A549 (cell line): ENCODE measurements around the gene CEL. TPM values are rescaled to one million over a fixed set of nuclear protein-coding genes. Genes with fewer than 3 reads are reported as not detected.
A peak's percentile ranks its signal among the peaks of the same experiment; 100 is the strongest.
"Not testable (repeated sequence)": the region's sequence is repeated elsewhere in the genome, so short reads cannot be mapped to it uniquely, and the experiment has no call there.

ENCODE experiments used
- ATAC-seq, 2 experiments: fragments of 200-7000 bp in 1 of 2; fragments of >200 bp in 1 of 2; cut with Nextera tagmentation in 1 of 2; cut with Tn5 transposase in 1 of 2; 3 replicates each; pipeline versions ENCODE4 v1.8.0 to v1.9.1; 2018 to 2020; ENCODE audit warnings: mild to moderate bottlenecking in 1 of 2, moderate library complexity in 1 of 2
- CTCF ChIA-PET: fragments of 300-600 bp; sonication (Branson Sonifier 250); formaldehyde crosslinking; extraction: SDS; loops from one replicate; lab custom pipeline; 2021; ENCODE audit warnings: antibody characterized with exemption, inconsistent platforms; lab: Yijun Ruan, JAX
- POLR2A ChIA-PET: fragments of 350-600 bp; formaldehyde crosslinking; extraction: SDS; loops from one replicate; lab custom pipeline; 2021; ENCODE audit warnings: antibody characterized with exemption, inconsistent platforms; lab: Yijun Ruan, JAX
- DNase-seq, 2 experiments: peaks; one replicate each; pipeline versions ENCODE4 v3.0.0 to v3.0.0-alpha.2; 2011 to 2016; ENCODE audit warnings: low read depth in 1 of 2, low spot score in 1 of 2
- FAIRE-seq: peaks from 2 replicates; lab custom pipeline; 2011; peaks lifted over from hg19 to GRCh38; lab: Jason Lieb, UNC
- H3K27ac ChIP-seq, 2 experiments: fragments of >200 bp; sonication (Bioruptor Twin); formaldehyde crosslinking; 3 replicates each; pipeline ENCODE4 v1.5.1; 2016 to 2017
- H3K4me1 ChIP-seq: fragments of >200 bp; sonication (Bioruptor Twin); formaldehyde crosslinking; 3 replicates; pipeline ENCODE4 v1.6.1; 2016
- H3K4me2 ChIP-seq: fragments of >200 bp; sonication (Bioruptor Twin); formaldehyde crosslinking; 3 replicates; pipeline ENCODE4 v1.6.1; 2016
- H3K4me3 ChIP-seq: fragments of >200 bp; sonication (Bioruptor Twin); formaldehyde crosslinking; 3 replicates; pipeline ENCODE4 v1.5.1; 2016
- H3K9me3 ChIP-seq: fragments of >200 bp; sonication (Bioruptor Twin); formaldehyde crosslinking; 3 replicates; pipeline ENCODE4 v1.6.1; 2016
- BHLHE40 ChIP-seq: IDR thresholded peaks from 2 replicates; pipeline ENCODE4 v1.6.1; 2012; ENCODE audit warnings: low read depth, low read length, inconsistent platforms
- EP300 ChIP-seq, 2 experiments: fragments of >200 bp; sonication (Bioruptor Twin); formaldehyde crosslinking; IDR thresholded peaks; 2 replicates in 1 of 2; 3 replicates in 1 of 2; pipeline ENCODE4 v1.6.1; 2016 to 2017
- FOSB ChIP-seq: fragments of 250-450 bp; sonication (Bioruptor Pico); IDR thresholded peaks from 2 replicates; pipeline ENCODE4 v1.5.0; 2020; ENCODE audit warnings: mild to moderate bottlenecking, moderate library complexity
- GATA3 ChIP-seq: IDR thresholded peaks from 2 replicates; pipeline ENCODE4 v1.6.1; 2012; ENCODE audit warnings: borderline replicate concordance
- JUNB ChIP-seq: fragments of >200 bp; sonication (Bioruptor Twin); formaldehyde crosslinking; IDR thresholded peaks from 2 replicates; pipeline ENCODE4 v1.6.1; 2016
- KDM1A ChIP-seq: fragments of 200-600 bp; sonication (generic); IDR thresholded peaks from 2 replicates; pipeline ENCODE4 v1.6.1; 2016; ENCODE audit warnings: low read depth, mild to moderate bottlenecking
- MAFK ChIP-seq: fragments of 450-650 bp; IDR thresholded peaks from 2 replicates; pipeline ENCODE4 v1.6.1; 2014; ENCODE audit not compliant: partially characterized antibody
- MAZ ChIP-seq: fragments of 150-350 bp; IDR thresholded peaks from 2 replicates; pipeline ENCODE4 v1.6.1; 2014; ENCODE audit warnings: antibody characterized with exemption, low read depth, low read length, borderline replicate concordance
- NFE2L2 ChIP-seq: fragments of 150-350 bp; conservative IDR thresholded peaks from 2 replicates; pipeline ENCODE4 v1.6.1; 2014; ENCODE audit warnings: low read length
- NPAS2 ChIP-seq: fragments of 250-450 bp; sonication (Bioruptor Pico); IDR thresholded peaks from 2 replicates; pipeline ENCODE4 v1.8.0; 2022; ENCODE audit warnings: mild to moderate bottlenecking, moderate library complexity, borderline replicate concordance
- PHF8 ChIP-seq: fragments of 200-600 bp; sonication (generic); IDR thresholded peaks from 2 replicates; pipeline ENCODE4 v1.6.1; 2016; ENCODE audit warnings: low read depth, mild to moderate bottlenecking, antibody characterized with exemption, moderate library complexity, borderline replicate concordance
- POLR2AphosphoS2 ChIP-seq: conservative IDR thresholded peaks from 2 replicates; pipeline ENCODE4 v1.6.1; 2012; ENCODE audit warnings: low read length, improper control_type of control experiment, inconsistent platforms
- RAD21 ChIP-seq, 2 experiments: fragments of >200 bp in 1 of 2; sonication (Bioruptor Twin) in 1 of 2; formaldehyde crosslinking in 1 of 2; IDR thresholded peaks in 1 of 2; conservative IDR thresholded peaks in 1 of 2; 2 replicates in 1 of 2; 3 replicates in 1 of 2; pipeline ENCODE4 v1.6.1; 2012 to 2018; ENCODE audit warnings: inconsistent platforms in 1 of 2
- RCOR1 ChIP-seq: fragments of 150-350 bp; IDR thresholded peaks from 2 replicates; pipeline ENCODE4 v1.6.1; 2014; ENCODE audit warnings: antibody characterized with exemption, low read length, low read depth
- RFX5 ChIP-seq: fragments of 450-650 bp; IDR thresholded peaks from 2 replicates; pipeline ENCODE4 v1.7.1; 2014; ENCODE audit warnings: antibody characterized with exemption, mild to moderate bottlenecking, moderate library complexity
- SMC3 ChIP-seq: fragments of >200 bp; sonication (Bioruptor Twin); formaldehyde crosslinking; IDR thresholded peaks from 3 replicates; pipeline ENCODE4 v1.6.1; 2018; ENCODE audit warnings: inconsistent platforms
- ZC3H11A ChIP-seq: fragments of 450-650 bp; IDR thresholded peaks from 2 replicates; pipeline ENCODE4 v1.6.1; 2014; ENCODE audit warnings: antibody characterized with exemption, mild to moderate bottlenecking
- WGBS: methylation state at CpG from one replicate; pipeline ENCODE4 v1.1.6; 2017; ENCODE audit errors: missing lambda C conversion rate; 5-methylcytosine and 5-hydroxymethylcytosine counted together
- polyA plus RNA-seq, 4 experiments: library from polyadenylated mRNA; depleted of rRNA in 3 of 4; stranded (reverse); fragments of >200 nt; fragmentation: RNase III in 1 of 4; extraction: RNeasy Plus Mini Kit Qiagen cat#74134 plus additional on column Dnase treatment in 1 of 4; gene quantifications; 2 replicates in 3 of 4; 3 replicates in 1 of 4; pipeline ENCODE4 v1.2.3, GENCODE V29; 2011 to 2017
- TF ChIP-seq, protein P1 (sequence below): fragments of 250-450 bp; sonication (Bioruptor Pico); IDR thresholded peaks from 2 replicates; pipeline ENCODE4 v1.5.0; 2020; ENCODE audit warnings: low read depth, mild to moderate bottlenecking, moderate library complexity
- TF ChIP-seq, protein P2 (sequence below): IDR thresholded peaks from 2 replicates; pipeline ENCODE4 v1.6.1; 2012
- TF ChIP-seq, protein P3 (sequence below): fragments of >200 bp; sonication (Bioruptor Twin); formaldehyde crosslinking; IDR thresholded peaks from 3 replicates; pipeline ENCODE4 v1.5.1; 2016
- TF ChIP-seq, protein P4 (sequence below): fragments of >200 bp; sonication (Bioruptor Twin); formaldehyde crosslinking; IDR thresholded peaks from 2 replicates; pipeline ENCODE4 v1.6.1; 2016
- TF ChIP-seq, protein P5 (sequence below): IDR thresholded peaks from 2 replicates; pipeline ENCODE4 v1.6.1; 2012; ENCODE audit warnings: low read depth, borderline replicate concordance
- TF ChIP-seq, protein P6 (sequence below): fragments of >200 bp; sonication (Bioruptor Twin); formaldehyde crosslinking; IDR thresholded peaks from 3 replicates; pipeline ENCODE4 v1.6.1; 2016

The CEL gene
- polyA plus RNA-seq, 2 of the 4 experiments (the other 2 are of a cell fraction), result 0.23 to 0.68 TPM

DNA sequence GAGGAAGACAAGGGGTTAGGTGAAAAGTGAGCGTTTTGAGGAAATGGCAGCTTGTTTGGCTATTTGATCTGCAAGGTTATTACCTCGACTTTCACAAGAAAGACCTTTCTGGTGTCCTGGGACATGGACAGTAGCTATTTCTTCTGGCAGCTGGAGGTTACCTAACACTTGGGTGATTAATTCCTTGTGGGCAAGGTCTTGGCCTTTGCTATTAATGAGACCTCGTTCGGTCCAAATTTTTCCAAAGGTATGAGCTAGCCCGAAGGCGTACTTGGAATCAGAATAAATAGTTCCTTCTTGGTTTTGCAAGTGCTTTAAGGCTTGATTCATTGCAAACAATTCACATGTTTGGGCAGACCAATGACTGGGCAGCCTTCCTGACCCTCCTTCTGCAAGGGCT, 26.1 kb upstream of the CEL start:
- H3K4me2 ChIP-seq, result no peak overlapping the region
- DNase-seq (no peak), ATAC-seq (no peak)
- CTCF ChIA-PET, result interaction anchor here (0.8 to 2.6 kb wide), 5 partner anchors 9 to 112 kb away, joined by 3 to 15 read pairs (median 6); no protein-coding TSS in a partner anchor
- no peaks in the 10 kb centered on the region for H3K9me3 ChIP-seq
- no peak overlapping the region for H3K27ac ChIP-seq
- TF ChIP-seq JUNB (no peak), GATA3 (no peak), NFE2L2 (no peak), RCOR1 (no peak), POLR2AphosphoS2 (no peak)
- TF ChIP-seq, protein P1, sequence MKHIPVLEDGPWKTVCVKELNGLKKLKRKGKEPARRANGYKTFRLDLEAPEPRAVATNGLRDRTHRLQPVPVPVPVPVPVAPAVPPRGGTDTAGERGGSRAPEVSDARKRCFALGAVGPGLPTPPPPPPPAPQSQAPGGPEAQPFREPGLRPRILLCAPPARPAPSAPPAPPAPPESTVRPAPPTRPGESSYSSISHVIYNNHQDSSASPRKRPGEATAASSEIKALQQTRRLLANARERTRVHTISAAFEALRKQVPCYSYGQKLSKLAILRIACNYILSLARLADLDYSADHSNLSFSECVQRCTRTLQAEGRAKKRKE (CRISPR knock-in tag), result no peak
- TF ChIP-seq, all 56 proteins: peak for 0
- POLR2A ChIA-PET, result no interaction called here
- H3K4me3 ChIP-seq, result no peak overlapping the region
- FAIRE-seq, result no peak
- H3K4me1 ChIP-seq, result peaks cover 9% of the 10 kb centered on the region
- 75% methylated on average over 6 of the region's 6 CpGs for WGBS

DNA sequence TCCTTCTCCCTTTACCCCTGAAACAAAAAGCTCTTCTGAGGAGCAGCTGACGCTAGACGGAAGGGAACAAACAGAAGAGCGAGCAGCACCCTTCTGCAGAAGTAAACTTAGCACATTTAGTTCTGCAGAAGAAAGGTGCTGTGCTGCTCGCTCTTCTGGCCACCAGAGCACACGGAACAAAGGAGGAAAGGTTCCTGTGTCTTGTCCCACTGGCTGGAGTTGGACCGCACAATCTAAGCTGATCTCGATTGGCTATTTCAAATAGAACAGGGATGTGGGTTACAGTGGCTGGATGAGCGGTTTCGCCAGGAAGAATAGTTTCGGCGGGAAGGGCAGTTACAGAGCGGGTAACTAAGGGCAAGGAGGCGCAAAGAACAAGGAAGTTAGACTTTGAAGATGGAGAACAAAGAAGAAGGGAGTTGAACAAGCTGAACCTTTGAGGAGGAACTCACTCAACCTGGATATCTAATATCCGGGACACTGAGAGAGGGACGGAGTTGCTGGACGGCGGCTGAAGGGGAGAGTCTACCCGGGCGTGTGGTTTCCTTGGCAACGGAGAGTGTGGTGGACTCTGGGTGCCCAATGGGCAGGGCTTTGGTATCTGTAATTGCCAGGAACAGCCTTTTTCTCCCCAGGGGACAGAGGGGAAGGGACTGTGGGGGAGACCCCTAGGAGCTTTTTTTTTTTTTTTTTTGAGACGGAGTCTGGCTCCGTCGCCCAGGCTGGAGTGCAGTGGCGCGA, 23.8 kb upstream of the CEL start:
- Histone ChIP-seq H3K4me2 (no peak overlapping the region), H3K4me3 (no peak overlapping the region), H3K9me3 (no peaks in the 10 kb centered on the region), H3K27ac (no peak overlapping the region), H3K4me1 (no peaks in the 10 kb centered on the region)
- FAIRE-seq (no peak), ATAC-seq (no peak), DNase-seq (no peak)
- TF ChIP-seq NPAS2 (CRISPR knock-in tag) (no peak), MAFK (no peak), EP300 (IDR thresholded peaks at IDR 0.05) (no peak)
- TF ChIP-seq, protein P2, sequence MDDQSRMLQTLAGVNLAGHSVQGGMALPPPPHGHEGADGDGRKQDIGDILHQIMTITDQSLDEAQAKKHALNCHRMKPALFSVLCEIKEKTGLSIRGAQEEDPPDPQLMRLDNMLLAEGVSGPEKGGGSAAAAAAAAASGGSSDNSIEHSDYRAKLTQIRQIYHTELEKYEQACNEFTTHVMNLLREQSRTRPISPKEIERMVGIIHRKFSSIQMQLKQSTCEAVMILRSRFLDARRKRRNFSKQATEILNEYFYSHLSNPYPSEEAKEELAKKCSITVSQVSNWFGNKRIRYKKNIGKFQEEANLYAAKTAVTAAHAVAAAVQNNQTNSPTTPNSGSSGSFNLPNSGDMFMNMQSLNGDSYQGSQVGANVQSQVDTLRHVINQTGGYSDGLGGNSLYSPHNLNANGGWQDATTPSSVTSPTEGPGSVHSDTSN, result no peak
- WGBS, result 94% methylated on average over 25 of the region's 25 CpGs
- POLR2A ChIA-PET, result no interaction called here
- CTCF ChIA-PET, result interaction anchor here (0.8 to 2.6 kb wide), 7 partner anchors 10 to 108 kb away, joined by 3 to 10 read pairs (median 5); no protein-coding TSS in a partner anchor

DNA sequence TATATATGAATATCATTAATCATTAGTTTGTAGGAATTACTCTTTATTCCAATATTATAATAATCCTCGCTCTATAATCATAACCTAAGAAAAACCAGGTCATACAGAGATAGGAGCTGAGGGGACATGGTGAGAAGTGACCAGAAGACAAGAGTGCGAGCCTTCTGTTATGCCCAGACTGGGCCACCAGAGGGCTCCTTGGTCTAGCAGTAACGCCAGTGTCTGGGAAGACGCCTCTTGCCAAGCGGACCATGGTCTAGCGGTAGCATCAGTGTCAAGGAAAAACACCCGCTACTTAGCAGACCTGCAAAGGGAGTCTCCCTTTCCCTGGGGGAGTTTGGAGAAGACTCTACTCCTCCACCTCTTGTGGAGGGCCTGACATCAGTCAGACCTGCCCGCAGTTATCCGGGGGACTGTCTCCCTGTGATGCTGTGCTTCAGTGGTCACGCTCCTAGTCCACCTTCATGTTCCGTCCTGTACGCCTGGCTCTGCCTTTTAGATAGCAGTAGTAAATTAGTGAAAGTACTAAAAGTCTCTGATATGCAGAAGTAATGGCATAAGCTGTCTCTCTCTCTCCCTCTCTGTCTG, 20.8 kb upstream of the CEL start:
- H3K9me3 ChIP-seq, FAIRE-seq, H3K4me1 ChIP-seq, H3K27ac ChIP-seq, H3K4me2 ChIP-seq, H3K4me3 ChIP-seq: not testable (repeated sequence)
- CTCF ChIA-PET, result interaction anchor here (0.8 to 4.4 kb wide), 11 partner anchors 8 to 114 kb away, joined by 3 to 24 read pairs (median 4); partner anchors contain the start of gene GTF3C5
- 76% methylated on average over 12 of the region's 12 CpGs for WGBS
- peak; percentile 35; the same call in 2 of the 3 replicates for TF ChIP-seq SMC3
- TF ChIP-seq, protein P3, sequence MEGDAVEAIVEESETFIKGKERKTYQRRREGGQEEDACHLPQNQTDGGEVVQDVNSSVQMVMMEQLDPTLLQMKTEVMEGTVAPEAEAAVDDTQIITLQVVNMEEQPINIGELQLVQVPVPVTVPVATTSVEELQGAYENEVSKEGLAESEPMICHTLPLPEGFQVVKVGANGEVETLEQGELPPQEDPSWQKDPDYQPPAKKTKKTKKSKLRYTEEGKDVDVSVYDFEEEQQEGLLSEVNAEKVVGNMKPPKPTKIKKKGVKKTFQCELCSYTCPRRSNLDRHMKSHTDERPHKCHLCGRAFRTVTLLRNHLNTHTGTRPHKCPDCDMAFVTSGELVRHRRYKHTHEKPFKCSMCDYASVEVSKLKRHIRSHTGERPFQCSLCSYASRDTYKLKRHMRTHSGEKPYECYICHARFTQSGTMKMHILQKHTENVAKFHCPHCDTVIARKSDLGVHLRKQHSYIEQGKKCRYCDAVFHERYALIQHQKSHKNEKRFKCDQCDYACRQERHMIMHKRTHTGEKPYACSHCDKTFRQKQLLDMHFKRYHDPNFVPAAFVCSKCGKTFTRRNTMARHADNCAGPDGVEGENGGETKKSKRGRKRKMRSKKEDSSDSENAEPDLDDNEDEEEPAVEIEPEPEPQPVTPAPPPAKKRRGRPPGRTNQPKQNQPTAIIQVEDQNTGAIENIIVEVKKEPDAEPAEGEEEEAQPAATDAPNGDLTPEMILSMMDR, result peak; percentile 47
- TF ChIP-seq RAD21 (conservative IDR thresholded peaks at IDR 0.05 in 1 of 2, IDR thresholded peaks at IDR 0.05 in 1 of 2), result peak; percentile 39 to 54; a peak in 4 of 5 replicates
- TF ChIP-seq, all 56 proteins: peak for 3; not testable (repeated sequence) for 53
- DNase-seq, result peak in 1 of 2 experiments; percentile 49
- ATAC-seq, result not testable (repeated sequence)
- POLR2A ChIA-PET, result interaction anchor here (1.5 kb wide), 1 partner anchor 11 kb away, joined by 6 read pairs; the partner anchor contains the start of gene GTF3C5

DNA sequence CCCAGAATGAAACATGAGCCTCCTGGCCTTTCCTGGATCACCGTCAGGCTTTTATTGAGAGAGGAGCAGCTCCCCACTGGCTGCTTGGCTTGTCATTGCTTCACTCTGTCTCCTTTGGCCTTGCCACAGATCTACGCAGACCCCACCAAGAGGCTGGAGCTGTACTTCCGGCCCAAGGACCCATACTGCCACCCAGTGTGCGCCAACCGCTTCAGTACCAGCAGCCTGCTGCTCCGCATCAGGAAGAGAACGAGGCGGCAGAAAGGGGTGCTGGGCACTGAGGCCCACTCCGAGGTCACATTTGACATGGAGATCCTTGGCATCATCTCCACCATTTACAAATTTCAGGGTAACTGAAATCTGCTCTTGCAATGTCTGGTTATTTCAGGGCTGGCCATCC, 19.8 kb upstream of the CEL start:
- DNase-seq (no peak), ATAC-seq (no peak), FAIRE-seq (no peak)
- Histone ChIP-seq H3K4me1 (no peaks in the 10 kb centered on the region), H3K4me2 (no peak overlapping the region), H3K27ac (no peak overlapping the region), H3K9me3 (no peaks in the 10 kb centered on the region), H3K4me3 (no peak overlapping the region)
- CTCF ChIA-PET, result interaction anchor here (0.8 to 4.4 kb wide), 11 partner anchors 11 to 105 kb away, joined by 3 to 24 read pairs (median 5); partner anchors contain the start of gene GTF3C5
- WGBS, result 93% methylated on average over 9 of the region's 9 CpGs
- POLR2A ChIA-PET, result no interaction called here
- TF ChIP-seq RFX5 (no peak), FOSB (CRISPR knock-in tag) (no peak), ZC3H11A (no peak), KDM1A (no peak), MAZ (no peak), PHF8 (no peak), BHLHE40 (no peak)
- TF ChIP-seq, protein P4, sequence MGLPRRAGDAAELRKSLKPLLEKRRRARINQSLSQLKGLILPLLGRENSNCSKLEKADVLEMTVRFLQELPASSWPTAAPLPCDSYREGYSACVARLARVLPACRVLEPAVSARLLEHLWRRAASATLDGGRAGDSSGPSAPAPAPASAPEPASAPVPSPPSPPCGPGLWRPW, result no peak
- TF ChIP-seq, protein P5, sequence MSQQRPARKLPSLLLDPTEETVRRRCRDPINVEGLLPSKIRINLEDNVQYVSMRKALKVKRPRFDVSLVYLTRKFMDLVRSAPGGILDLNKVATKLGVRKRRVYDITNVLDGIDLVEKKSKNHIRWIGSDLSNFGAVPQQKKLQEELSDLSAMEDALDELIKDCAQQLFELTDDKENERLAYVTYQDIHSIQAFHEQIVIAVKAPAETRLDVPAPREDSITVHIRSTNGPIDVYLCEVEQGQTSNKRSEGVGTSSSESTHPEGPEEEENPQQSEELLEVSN, result no peak
- TF ChIP-seq, protein P6, sequence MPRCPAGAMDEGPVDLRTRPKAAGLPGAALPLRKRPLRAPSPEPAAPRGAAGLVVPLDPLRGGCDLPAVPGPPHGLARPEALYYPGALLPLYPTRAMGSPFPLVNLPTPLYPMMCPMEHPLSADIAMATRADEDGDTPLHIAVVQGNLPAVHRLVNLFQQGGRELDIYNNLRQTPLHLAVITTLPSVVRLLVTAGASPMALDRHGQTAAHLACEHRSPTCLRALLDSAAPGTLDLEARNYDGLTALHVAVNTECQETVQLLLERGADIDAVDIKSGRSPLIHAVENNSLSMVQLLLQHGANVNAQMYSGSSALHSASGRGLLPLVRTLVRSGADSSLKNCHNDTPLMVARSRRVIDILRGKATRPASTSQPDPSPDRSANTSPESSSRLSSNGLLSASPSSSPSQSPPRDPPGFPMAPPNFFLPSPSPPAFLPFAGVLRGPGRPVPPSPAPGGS, result no peak
